GM18505 (cell line): ENCODE results near the gene PELI1.
A peak's percentile ranks its signal among the peaks of the same experiment; 100 is the strongest.

Experiments
- ATAC-seq: cut with Tn5 transposase; IDR thresholded peaks from one replicate; pipeline ENCODE4 v1.9.1; 2021; ENCODE audit not compliant: unreplicated experiment
- POLR2A ChIP-seq: IDR thresholded peaks from 4 replicates; pipeline ENCODE4 v1.6.1; 2011; ENCODE audit warnings: borderline replicate concordance; ENCODE audit not compliant: insufficient read depth, insufficient read length; ENCODE audit errors: extremely low read depth

Gene PELI1

DNA sequence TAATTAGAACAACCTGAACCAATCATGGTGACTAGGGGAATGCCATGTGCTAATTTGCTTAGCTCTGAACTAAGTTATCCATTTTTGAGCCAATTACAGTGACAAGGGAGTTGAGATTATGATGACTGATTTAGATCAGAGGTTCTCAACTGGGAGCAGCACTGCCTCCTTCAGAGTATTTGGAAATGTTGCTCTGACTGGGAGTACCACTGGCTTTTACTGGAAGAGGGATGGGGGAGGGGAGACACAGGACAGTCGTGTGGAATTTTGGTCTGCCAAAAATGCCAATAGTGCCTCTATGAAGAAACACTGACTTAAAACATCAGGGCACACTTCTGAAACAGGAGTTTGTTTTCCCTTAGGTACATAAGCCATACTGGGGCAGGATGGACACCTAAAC is 76.9 kb downstream of the PELI1 start:
- no peak for TF ChIP-seq POLR2A

DNA sequence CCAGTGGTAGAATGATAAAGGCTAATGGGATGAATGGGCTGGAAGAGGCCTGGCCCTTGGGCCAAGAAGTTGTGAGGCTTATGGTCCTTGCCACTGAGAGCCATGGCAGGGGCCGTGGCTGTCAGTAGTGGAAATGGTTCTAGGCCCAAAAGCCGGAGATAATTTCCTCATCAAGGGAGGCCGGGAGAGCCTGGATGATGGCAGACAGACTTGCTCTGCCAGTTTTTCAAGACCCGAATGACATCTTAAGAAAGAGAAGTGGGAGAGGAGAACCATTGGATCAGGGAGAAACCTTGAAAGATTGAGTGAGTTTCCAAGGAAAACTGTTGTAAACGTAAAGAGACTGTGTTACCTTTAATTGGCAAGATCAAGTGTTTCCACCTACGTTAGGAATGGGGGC is 78.7 kb downstream of the PELI1 start:
- no peak for TF ChIP-seq POLR2A
- ATAC-seq, result no peak

More for the DNA sequence above, 76.9 kb downstream of the PELI1 start:
- no peak for ATAC-seq

DNA sequence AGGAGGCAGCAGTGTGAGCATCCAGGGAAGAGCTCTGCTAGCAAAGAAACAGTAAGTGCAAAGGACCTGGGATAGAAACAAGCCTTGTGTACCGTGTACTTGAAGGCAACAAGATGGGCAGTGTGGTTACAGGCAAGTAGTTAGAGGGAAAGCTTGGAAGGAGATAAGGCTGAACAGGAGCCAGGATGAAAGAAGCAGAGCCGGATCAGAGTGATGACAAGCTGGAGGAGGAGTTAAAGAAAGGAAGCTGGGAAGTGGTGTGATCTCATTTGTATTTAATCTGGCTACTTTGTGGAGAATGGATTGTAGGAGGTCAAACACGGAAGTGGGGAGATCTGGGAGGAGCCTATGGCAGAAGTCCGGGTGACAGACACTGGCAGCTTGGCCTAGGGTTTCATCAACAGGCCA is 80.3 kb downstream of the PELI1 start:
- no peak for TF ChIP-seq POLR2A
- no peak for ATAC-seq

DNA sequence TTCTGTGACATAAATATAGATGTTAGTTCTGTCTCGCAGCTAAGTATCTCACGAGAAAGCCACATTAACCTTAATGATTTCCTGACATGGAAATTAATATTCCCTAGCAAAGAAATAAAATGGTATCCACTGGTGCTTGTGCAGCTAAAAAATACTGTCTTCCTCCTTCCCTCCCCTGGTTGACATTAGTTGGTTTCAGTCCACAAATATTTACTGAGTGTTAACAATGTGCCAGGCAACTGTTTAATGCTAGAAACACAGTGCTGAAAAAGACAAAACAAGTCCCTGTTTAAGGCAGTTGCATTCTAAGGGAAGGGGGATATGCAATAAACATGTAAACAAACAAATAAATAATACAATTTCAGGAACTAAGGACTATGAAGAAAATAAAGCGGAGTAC is 80.8 kb downstream of the PELI1 start:
- ATAC-seq, result no peak
- no peak for TF ChIP-seq POLR2A

DNA sequence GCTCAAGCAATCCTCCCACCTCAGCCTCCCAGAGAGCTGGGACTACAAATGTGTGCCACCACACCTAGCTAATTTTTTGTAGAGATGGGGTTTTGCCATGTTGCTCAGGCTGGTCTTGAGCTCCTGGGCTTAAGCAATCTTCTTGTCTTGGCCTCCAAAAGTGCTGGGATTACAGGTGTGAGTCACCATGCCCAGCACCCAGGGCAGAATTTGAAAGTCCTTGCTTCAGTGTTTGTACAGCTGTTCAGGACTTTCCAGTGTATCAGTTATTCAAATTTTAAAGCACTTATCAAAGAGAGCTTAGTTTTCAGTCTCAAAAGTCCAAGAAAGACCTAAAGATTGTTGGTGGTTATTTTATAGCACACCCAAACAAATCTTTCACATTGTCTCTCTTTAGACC is 81.4 kb downstream of the PELI1 start:
- ATAC-seq, result no peak
- TF ChIP-seq POLR2A, result no peak

DNA sequence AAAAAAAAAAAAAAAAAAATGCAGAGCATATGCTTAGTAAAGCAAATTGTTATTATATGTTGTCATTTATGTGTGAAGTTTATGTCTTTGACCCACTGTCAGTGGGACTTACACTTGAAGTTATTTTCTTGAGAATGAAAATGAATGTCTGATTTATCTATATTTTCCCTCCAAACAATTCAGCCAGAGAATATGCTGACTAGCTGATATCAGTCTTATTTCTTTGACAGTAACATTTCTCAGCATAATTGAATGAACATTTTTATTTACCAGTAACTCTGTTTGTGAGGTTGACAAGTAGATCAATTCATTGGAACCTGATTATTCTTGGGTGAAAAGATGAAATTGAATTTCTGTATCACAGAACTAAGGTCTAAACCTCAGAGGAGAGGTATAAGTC is 85.0 kb downstream of the PELI1 start:
- TF ChIP-seq POLR2A, result no peak
- no peak for ATAC-seq

DNA sequence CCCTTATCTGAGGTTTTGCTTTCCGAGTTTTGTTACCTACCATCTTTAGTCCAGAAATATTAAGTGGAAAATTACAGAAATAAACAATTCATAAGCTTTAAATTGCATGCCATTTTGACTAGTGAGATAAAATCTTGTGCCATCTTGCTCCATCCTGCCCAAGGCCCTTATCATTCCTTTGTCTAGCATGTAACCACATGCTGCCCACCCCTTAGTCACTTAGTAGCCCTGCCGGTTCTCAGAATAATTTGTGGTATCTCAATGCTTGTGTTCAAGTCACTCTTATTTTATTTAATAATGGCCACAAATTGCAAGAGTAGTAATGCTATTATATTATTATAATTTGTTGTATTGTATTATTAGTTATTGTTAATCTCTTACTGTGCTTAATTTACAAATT is 88.2 kb downstream of the PELI1 start:
- no peak for TF ChIP-seq POLR2A
- no peak for ATAC-seq

DNA sequence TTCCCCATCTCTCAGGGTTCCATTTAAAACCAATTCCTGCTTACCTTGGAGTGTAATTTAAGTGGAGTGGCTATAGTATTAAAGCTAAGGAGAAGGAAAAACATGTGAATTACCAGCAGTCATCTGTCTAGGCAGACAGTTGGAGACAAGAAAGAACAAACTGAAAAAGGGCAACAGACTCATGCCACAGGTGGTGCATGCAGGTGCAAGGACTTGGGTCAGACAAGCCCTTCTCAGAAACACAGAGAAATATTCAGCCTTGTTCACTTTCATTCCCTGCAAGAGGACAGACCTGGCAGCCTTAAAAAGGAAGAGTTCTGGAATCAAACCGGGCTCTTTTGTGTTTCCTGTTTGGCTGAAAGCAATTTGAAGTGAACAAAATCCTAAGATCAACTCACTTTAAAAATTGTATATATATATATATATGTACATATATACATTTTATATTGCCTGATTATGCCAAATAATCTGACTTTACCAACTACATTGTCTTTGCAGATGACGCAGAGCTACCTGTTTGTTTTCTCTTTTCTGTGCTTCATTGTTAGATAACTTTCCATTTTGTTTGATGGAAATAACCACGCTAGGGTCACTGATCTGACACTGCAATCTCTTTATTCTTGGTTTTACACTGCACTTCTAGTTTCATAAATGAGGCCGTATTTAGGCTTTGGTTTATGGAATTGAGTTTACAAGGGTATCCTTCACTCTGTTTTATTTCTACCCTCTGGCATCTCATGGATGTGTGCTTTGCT is 89.9 kb downstream of the PELI1 start:
- no peak for TF ChIP-seq POLR2A
- no peak for ATAC-seq

DNA sequence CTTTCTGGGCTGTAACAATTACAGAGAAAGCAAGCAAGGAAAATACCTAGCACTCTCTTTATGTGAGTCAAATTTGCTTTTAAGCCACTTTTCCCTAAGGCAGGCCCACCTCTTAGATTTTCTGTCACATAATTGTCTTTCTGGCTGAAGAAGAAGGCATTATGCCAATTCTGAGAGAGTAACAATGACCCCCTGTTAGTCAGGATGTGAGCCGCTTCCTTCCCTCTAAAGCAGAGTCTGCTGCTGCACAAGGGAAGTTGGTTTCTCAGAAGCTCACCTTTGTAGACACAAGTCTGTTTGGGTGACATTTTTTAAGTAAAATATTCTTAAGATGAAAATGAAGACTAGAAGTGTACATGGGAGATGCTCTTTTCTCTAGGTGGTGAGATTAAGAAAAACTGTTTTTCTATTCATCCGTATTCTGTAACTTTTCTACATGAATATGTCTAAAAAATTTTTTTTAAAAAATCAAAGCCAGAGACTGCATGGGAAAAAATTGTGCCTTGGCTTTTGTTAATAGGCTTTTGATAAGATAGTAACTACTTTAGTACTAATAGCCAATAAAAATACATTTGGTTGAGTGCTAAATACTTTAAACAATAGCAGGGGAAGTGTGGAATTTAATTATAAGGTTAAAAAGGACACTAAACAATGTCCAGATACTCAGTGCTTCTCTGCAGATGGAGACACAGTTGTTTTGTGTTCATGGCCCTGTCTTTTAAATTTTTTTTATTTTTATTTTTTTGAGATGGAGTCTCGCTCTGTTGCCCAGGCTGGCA is 91.6 kb downstream of the PELI1 start:
- no peak for ATAC-seq
- TF ChIP-seq POLR2A, result no peak

DNA sequence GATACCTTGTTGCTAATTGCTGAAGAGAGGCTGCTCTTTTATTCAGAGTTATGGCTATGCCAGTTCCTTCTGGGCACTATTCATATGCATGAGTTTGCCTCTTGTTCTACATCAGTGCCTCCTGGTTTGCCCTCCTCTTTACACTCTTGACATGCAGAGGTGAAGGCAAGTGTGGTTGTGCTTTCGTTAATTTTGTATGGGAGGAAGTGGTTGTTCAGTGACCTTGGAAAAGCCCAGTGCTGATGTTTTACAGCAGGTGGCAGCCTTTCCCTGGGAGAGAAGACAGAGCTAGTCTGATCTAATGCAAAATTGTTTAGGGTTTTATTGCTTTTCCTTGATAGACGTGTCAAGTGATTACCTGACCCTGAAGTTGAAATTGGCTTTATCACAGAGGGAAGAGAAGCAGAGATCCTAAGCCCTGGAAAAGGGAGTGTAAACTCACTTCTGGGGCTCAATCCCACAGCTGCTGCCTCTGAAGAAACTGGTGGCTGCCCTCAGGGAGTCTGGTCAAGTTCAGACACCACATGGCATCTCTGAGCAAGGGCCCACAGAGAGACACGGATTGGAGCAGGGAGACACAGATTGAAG is 94.5 kb downstream of the PELI1 start:
- peak; percentile 88 for ATAC-seq
- TF ChIP-seq POLR2A, result no peak

DNA sequence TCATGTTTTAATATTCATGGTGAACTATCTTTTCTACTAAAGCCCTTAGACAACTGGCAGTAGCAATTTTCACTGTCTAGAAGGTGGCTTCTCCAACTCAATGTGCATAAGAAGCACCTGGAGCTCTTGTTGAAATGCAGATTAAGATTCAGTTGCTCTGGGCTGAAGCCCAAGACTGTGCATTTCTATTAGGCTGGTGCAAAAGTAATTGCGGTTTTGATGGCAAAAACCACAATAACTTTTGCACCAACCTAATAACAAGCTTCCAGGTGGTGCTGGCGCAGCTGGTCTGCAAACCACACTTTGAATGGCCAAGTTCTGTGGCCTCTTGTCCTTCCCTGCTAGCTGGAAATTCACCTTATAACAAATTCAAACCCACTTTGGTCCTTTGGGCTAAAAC is 98.3 kb downstream of the PELI1 start:
- no peak for TF ChIP-seq POLR2A
- no peak for ATAC-seq
